Chondrocyte (in vitro differentiated cells): ENCODE measurements around the gene FOSB. TPM values are rescaled to one million over a fixed set of nuclear protein-coding genes. Genes with fewer than 3 reads are reported as not detected.
A peak's percentile ranks its signal among the peaks of the same experiment; 100 is the strongest.

Experiments used
- DNase-seq: peaks from one replicate; pipeline ENCODE4 v3.0.0; 2021; ENCODE audit warnings: mixed read lengths, low spot score
- H3K27ac Mint-ChIP-seq: one replicate; pipeline ENCODE4 v1.8.0; 2021; ENCODE audit warnings: mild to moderate bottlenecking, moderate library complexity, mixed read lengths; ENCODE audit not compliant: unreplicated experiment
- H3K27me3 Mint-ChIP-seq: 2 replicates; pipeline ENCODE4 v1.8.0; 2021; ENCODE audit warnings: low read depth, mixed read lengths
- H3K36me3 Mint-ChIP-seq: 2 replicates; pipeline ENCODE4 v1.8.0; 2021; ENCODE audit warnings: low read depth, mixed read lengths
- H3K4me1 Mint-ChIP-seq: 2 replicates; pipeline ENCODE4 v1.8.0; 2021; ENCODE audit warnings: low read depth, mild to moderate bottlenecking, mixed read lengths
- H3K4me3 Mint-ChIP-seq: one replicate; pipeline ENCODE4 v1.8.0; 2021; ENCODE audit warnings: mild to moderate bottlenecking, moderate library complexity, mixed read lengths; ENCODE audit not compliant: unreplicated experiment
- H3K9me3 Mint-ChIP-seq: 2 replicates; pipeline ENCODE4 v1.8.0; 2021; ENCODE audit warnings: low read depth, mixed read lengths
- CTCF ChIP-seq: fragments of 200-600 bp; sonication (generic); IDR thresholded peaks from 2 replicates; pipeline ENCODE4 v1.5.0; 2021; ENCODE audit warnings: antibody characterized with exemption, mild to moderate bottlenecking, moderate library complexity
- total RNA-seq: library from RNA; stranded (reverse); gene quantifications from 3 replicates; pipeline ENCODE4 v1.2.1, GENCODE V29; 2021

The FOSB gene
- total RNA-seq, 1 donor from 2014 or later: 43.8 TPM

DNA sequence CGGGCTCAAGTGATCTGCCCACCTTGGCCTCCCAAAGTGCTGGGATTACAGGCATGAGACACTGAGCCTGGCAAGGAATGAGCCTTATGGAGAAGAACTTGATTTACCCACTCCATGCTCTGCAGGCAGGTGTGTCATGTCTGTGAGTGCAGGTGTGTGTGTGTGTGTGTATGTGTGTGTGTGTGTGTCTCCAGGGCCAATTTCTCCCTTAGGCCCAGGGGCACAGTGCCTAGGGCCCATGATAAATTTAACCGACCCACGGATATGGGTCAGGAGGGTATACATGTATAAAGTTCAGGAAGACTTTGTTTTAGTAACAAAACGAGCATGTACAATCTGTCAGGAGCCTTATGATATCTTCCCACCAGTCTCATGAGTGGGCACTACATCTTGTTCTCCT lies 4.6 kb upstream of the FOSB start:
- H3K27ac Mint-ChIP-seq: no peak overlapping the region
- peaks cover 9% of the 10 kb centered on the region for H3K4me1 Mint-ChIP-seq
- no peaks in the 10 kb centered on the region for H3K27me3 Mint-ChIP-seq
- no peak for DNase-seq
- H3K9me3 Mint-ChIP-seq: no peaks in the 10 kb centered on the region
- no peak for TF ChIP-seq CTCF
- H3K36me3 Mint-ChIP-seq: no peaks in the 10 kb centered on the region
- H3K4me3 Mint-ChIP-seq: no peak overlapping the region

DNA sequence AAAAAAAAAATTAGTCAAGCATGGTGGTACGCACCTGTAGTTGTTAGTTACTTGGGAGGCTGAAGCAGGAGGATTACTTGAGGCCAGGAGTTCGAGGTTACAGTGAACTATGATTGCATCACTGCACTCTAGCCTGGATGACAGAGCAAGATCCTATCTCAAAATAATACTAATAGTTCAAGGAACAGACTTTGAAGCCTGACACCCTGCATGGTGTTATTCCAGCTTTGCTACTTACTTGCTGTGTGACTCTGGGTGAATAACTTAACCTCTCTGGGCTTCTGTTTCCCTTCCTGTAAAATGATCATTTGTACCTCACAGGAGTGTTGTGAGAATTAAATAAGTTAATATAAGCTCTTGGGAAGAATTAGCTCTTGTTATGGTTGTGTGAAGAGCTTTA lies 3.5 kb upstream of the FOSB start:
- H3K4me3 Mint-ChIP-seq: no peak overlapping the region

GRCh38 chr19:45464852-45465441 lies 2.8 kb upstream of the FOSB start:
- TF ChIP-seq CTCF: no peak
- Mint-ChIP-seq H3K9me3 (no peaks in the 10 kb centered on the region), H3K4me1 (peaks cover 18% of the 10 kb centered on the region), H3K27me3 (no peaks in the 10 kb centered on the region), H3K4me3 (no peak overlapping the region), H3K27ac (no peak overlapping the region), H3K36me3 (no peaks in the 10 kb centered on the region)
- no peak for DNase-seq

More for the DNA sequence above, 3.5 kb upstream of the FOSB start:
- no peak overlapping the region for H3K27ac Mint-ChIP-seq
- DNase-seq: no peak
- H3K36me3 Mint-ChIP-seq: no peaks in the 10 kb centered on the region
- TF ChIP-seq CTCF: no peak
- H3K9me3 Mint-ChIP-seq: no peaks in the 10 kb centered on the region
- H3K27me3 Mint-ChIP-seq: no peaks in the 10 kb centered on the region
- peaks cover 13% of the 10 kb centered on the region for H3K4me1 Mint-ChIP-seq

- peak overlapping the region; percentile 86 for H3K27ac Mint-ChIP-seq
- DNase-seq: no peak
- H3K9me3 Mint-ChIP-seq: no peaks in the 10 kb centered on the region
- peak overlapping the region; percentile 89 for H3K4me3 Mint-ChIP-seq
- no peaks in the 10 kb centered on the region for H3K36me3 Mint-ChIP-seq
- no peaks in the 10 kb centered on the region for H3K27me3 Mint-ChIP-seq
- no peak for TF ChIP-seq CTCF
- peaks cover 29% of the 10 kb centered on the region for H3K4me1 Mint-ChIP-seq
Measured at GRCh38 chr19:45467115-45467455, 711 bp upstream of the FOSB start.

DNA sequence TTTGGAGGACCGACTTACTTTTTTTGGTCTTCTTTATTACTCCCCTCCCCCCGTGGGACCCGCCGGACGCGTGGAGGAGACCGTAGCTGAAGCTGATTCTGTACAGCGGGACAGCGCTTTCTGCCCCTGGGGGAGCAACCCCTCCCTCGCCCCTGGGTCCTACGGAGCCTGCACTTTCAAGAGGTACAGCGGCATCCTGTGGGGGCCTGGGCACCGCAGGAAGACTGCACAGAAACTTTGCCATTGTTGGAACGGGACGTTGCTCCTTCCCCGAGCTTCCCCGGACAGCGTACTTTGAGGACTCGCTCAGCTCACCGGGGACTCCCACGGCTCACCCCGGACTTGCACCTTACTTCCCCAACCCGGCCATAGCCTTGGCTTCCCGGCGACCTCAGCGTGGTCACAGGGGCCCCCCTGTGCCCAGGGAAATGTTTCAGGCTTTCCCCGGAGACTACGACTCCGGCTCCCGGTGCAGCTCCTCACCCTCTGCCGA lies 409 bp downstream of the FOSB start:
- Mint-ChIP-seq H3K27me3 (no peaks in the 10 kb centered on the region), H3K36me3 (peaks cover 4% of the 10 kb centered on the region), H3K27ac (peak overlapping the region; percentile 97), H3K9me3 (no peaks in the 10 kb centered on the region), H3K4me3 (peak overlapping the region; percentile 89), H3K4me1 (peaks cover 29% of the 10 kb centered on the region)
- no peak for DNase-seq
- peak; percentile 48 for TF ChIP-seq CTCF
